ENCODE measurements around the gene LAMC1.
"Not testable (repeated sequence)": the region's sequence is repeated elsewhere in the genome, so short reads cannot be mapped to it uniquely, and the experiment has no call there.

The LAMC1 gene

DNA sequence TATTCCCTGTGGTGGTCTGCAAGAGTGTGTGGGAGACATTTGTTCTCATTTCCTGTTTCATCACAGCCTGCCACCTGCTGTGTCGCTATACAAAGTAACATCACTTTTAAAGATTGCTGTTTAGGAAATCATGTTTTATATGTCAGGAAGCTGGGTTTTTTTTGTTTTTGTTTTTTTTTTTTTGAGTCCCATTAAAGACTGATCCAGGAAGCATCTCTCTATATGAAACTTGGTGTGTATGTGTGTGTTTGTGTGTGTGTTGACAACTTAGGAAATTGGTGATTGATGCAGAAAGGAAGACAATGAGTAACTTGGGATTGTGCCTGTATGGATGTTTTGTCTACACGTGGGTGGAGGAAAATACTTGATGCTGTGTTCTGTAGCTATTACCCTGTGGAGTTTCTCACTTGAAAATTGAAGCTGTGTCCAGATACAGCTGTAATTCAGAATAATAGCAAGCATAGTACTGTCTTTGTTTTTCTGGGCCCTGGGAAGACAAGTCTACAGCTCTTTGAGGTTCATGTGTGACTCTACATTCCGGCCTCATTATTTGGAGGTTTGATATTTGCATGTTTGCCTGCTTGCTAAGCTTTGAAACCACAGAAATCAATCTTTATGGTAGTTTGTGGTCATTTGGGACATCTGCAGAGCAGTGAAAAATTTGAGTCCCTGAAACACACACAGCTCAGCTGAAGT lies 47.9 kb downstream of the LAMC1 start:
- Mint-ChIP-seq H3K27me3 (peaks cover 10% of the 10 kb centered on the region), H3K27ac (no peak overlapping the region), H3K9me3 (peaks cover 1% of the 10 kb centered on the region), H3K4me1 (ENCODE audit: low read depth) (peaks cover 5% of the 10 kb centered on the region), H3K4me3 (no peak overlapping the region), H3K36me3 (ENCODE audit: low read depth) (no peaks in the 10 kb centered on the region)
- no peak for DNase-seq

- not testable (repeated sequence) for H3K4me1 Mint-ChIP-seq (ENCODE audit: low read depth); H3K36me3 Mint-ChIP-seq (ENCODE audit: low read depth); DNase-seq; H3K4me3 Mint-ChIP-seq; H3K9me3 Mint-ChIP-seq; H3K27ac Mint-ChIP-seq
- peaks cover 10% of the 10 kb centered on the region for H3K27me3 Mint-ChIP-seq
Measured at GRCh38 chr1:183072595-183072994, 49.4 kb downstream of the LAMC1 start.

GRCh38 chr1:183073320-183073719 lies 50.1 kb downstream of the LAMC1 start:
- H3K4me1 Mint-ChIP-seq (ENCODE audit: low read depth) = peaks cover 5% of the 10 kb centered on the region
- H3K27ac Mint-ChIP-seq = no peak overlapping the region
- H3K9me3 Mint-ChIP-seq = no peaks in the 10 kb centered on the region
- DNase-seq = no peak
- peaks cover 10% of the 10 kb centered on the region for H3K27me3 Mint-ChIP-seq
- no peaks in the 10 kb centered on the region for H3K36me3 Mint-ChIP-seq (ENCODE audit: low read depth)
- no peak overlapping the region for H3K4me3 Mint-ChIP-seq

DNA sequence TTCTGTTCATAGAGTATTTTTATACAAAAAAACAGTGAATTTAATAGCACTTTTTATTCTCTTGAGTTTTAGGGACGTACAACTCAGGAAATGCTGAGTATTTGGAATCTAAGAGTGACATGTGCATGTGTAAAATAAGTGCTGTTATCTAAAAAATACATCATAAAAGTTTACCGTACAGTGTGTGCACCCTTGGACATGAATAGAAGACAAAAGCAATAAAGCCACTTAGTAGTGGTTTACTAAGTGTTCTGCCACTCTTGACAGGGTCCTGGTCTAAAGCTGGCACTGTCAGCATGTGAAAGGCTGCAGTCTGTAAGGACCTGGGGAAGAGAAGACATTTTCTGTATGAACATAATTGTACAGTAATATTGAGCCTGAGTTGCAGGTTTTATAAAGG lies 51.0 kb downstream of the LAMC1 start:
- Mint-ChIP-seq H3K4me3 (no peak overlapping the region), H3K27ac (no peak overlapping the region), H3K27me3 (peaks cover 10% of the 10 kb centered on the region), H3K36me3 (ENCODE audit: low read depth) (no peaks in the 10 kb centered on the region), H3K4me1 (ENCODE audit: low read depth) (peaks cover 5% of the 10 kb centered on the region), H3K9me3 (no peaks in the 10 kb centered on the region)
- DNase-seq = no peak

- H3K9me3 Mint-ChIP-seq = no peaks in the 10 kb centered on the region
- H3K27me3 Mint-ChIP-seq = peaks cover 10% of the 10 kb centered on the region
- H3K27ac Mint-ChIP-seq = no peak overlapping the region
- H3K4me1 Mint-ChIP-seq (ENCODE audit: low read depth) = peaks cover 3% of the 10 kb centered on the region
- no peaks in the 10 kb centered on the region for H3K36me3 Mint-ChIP-seq (ENCODE audit: low read depth)
- no peak for DNase-seq
- no peak overlapping the region for H3K4me3 Mint-ChIP-seq
Measured at GRCh38 chr1:183075861-183076260, 52.6 kb downstream of the LAMC1 start.

- no peaks in the 10 kb centered on the region for H3K9me3 Mint-ChIP-seq
- H3K27ac Mint-ChIP-seq = no peak overlapping the region
- peaks cover 11% of the 10 kb centered on the region for H3K27me3 Mint-ChIP-seq
- DNase-seq = no peak
- H3K4me3 Mint-ChIP-seq = no peak overlapping the region
- H3K36me3 Mint-ChIP-seq (ENCODE audit: low read depth) = no peaks in the 10 kb centered on the region
- no peaks in the 10 kb centered on the region for H3K4me1 Mint-ChIP-seq (ENCODE audit: low read depth)
Measured at GRCh38 chr1:183077097-183077496, 53.9 kb downstream of the LAMC1 start.

DNA sequence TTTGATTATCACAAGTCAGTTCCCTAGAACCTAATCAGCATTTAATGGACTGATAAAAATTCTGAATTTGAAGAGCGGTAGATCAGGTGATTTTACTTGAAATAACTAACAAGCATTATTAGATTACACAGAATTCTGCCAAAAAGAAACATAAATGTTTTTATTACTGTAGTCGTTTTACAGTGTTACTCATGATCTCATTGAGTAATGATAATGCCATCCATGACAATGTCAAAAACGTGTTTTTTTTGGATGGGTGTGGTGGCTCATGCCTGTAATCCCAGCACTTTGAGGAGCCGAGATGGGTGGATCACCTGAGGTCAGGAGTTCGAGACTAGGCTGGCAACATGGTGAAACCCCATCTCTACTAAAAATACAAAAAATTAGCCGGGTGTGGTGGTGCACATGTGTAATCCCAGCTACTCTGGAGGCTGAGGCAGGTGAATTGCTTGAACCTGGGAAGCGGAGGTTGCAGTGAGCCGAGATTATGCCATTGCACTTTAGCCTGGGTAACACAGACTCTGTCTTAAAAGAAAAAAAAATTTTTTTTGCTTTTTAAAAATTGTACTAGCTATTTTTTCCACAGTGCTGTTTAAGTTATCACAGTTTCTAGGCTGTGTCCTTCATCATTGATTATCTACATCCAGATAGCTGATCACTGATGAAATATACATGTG lies 56.6 kb downstream of the LAMC1 start:
- Mint-ChIP-seq H3K9me3 (no peaks in the 10 kb centered on the region), H3K4me3 (no peak overlapping the region), H3K27me3 (peaks cover 10% of the 10 kb centered on the region), H3K36me3 (ENCODE audit: low read depth) (no peaks in the 10 kb centered on the region), H3K27ac (no peak overlapping the region), H3K4me1 (ENCODE audit: low read depth) (no peaks in the 10 kb centered on the region)
- DNase-seq = no peak

GRCh38 chr1:183080406-183080805 lies 57.2 kb downstream of the LAMC1 start:
- DNase-seq = no peak
- no peaks in the 10 kb centered on the region for H3K4me1 Mint-ChIP-seq (ENCODE audit: low read depth)
- H3K36me3 Mint-ChIP-seq (ENCODE audit: low read depth) = no peaks in the 10 kb centered on the region
- no peak overlapping the region for H3K4me3 Mint-ChIP-seq
- H3K27me3 Mint-ChIP-seq = peaks cover 10% of the 10 kb centered on the region
- no peak overlapping the region for H3K27ac Mint-ChIP-seq
- H3K9me3 Mint-ChIP-seq = no peaks in the 10 kb centered on the region

DNA sequence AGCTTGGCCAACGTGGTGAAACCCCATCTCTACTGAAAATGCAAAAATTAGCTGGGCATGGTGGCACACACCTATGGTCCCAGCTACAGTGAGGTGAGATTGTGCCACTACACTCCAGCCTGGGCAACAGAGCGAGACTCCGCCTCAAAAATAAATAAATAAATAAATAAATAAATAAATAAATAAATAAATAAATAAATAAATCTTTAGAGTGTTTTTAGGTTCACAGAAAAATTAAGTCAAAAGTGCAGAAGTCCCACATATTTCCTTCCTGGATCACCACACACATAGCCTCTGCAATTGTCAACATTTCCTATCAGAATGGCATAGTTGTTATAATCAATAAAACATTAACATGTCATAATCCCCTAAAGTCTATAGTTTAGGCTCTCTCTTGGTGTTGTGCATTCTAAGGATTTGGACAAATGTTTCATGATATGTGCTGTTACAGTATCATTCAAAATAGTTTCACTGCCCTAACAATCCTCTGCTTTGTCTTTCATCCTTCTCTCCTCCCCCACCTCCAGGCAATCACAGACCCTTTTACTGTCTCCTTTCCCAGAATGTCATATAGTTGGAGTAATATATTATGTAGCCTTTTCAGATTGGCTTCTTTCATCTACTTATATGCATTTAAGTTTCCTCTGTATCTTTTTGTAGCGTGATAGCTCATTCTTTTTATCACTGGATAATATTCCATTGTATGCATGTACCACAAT lies 58.3 kb downstream of the LAMC1 start:
- no peaks in the 10 kb centered on the region for H3K4me1 Mint-ChIP-seq (ENCODE audit: low read depth)
- peaks cover 10% of the 10 kb centered on the region for H3K27me3 Mint-ChIP-seq
- DNase-seq = no peak

DNA sequence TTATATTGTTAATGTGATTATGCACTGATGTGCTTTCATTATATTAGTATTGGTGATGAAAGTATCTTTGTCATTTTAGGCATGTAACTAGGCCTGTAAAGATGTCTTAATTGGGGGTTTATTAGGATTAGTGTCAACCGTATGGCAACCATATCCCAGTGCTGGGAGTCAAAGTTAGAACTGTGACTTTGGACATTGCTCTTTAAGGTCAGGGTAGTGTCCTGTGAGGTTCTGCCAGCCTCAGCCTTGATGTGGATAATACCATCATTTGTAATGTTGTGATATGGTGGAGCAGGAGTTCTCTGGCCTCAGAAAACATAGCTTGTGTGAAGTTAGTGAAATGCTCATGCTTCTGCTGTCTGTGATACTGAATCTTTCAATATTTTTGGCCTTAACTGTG lies 59.4 kb downstream of the LAMC1 start:
- no peak for DNase-seq
- H3K36me3 Mint-ChIP-seq (ENCODE audit: low read depth) = no peaks in the 10 kb centered on the region
- H3K27ac Mint-ChIP-seq = no peak overlapping the region
- peaks cover 10% of the 10 kb centered on the region for H3K27me3 Mint-ChIP-seq
- H3K4me1 Mint-ChIP-seq (ENCODE audit: low read depth) = no peaks in the 10 kb centered on the region
- no peak overlapping the region for H3K4me3 Mint-ChIP-seq
- no peaks in the 10 kb centered on the region for H3K9me3 Mint-ChIP-seq

More for the DNA sequence above, 58.3 kb downstream of the LAMC1 start:
- H3K4me3 Mint-ChIP-seq = no peak overlapping the region
- no peaks in the 10 kb centered on the region for H3K36me3 Mint-ChIP-seq (ENCODE audit: low read depth)
- no peak overlapping the region for H3K27ac Mint-ChIP-seq
- no peaks in the 10 kb centered on the region for H3K9me3 Mint-ChIP-seq

GRCh38 chr1:183087001-183087400 lies 63.8 kb downstream of the LAMC1 start:
- no peak for DNase-seq
- Mint-ChIP-seq H3K9me3 (no peaks in the 10 kb centered on the region), H3K27me3 (peaks cover 6% of the 10 kb centered on the region), H3K4me3 (no peak overlapping the region), H3K27ac (no peak overlapping the region), H3K36me3 (ENCODE audit: low read depth) (no peaks in the 10 kb centered on the region), H3K4me1 (ENCODE audit: low read depth) (no peaks in the 10 kb centered on the region)

DNA sequence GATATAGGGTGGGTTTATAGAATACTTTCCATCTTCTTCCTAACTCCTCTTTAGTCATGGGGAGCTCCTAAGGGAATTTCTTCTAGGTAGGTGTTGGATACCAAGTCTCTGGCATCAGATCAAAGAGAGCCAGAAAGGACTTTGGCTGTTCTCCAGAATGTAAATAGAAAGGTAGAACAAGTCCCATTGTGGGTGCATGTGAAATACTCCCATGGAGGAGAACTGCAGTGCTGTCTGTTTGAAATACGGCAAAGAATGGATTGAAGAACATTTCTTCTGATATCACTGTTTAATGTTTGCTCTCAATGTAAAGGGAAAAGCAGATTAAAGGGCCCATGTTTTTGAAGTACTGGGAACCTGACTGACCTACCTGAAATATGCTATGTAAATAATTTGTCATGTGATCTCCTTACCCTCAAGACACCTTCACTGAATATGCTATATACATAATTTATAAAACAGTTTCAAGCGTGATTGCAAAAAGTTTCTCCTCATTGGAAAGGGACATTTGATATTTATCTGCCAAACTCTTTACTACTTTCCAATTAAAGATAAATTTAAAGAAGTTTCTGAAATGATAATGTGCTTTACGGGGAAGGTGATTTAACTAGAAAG lies 65.9 kb downstream of the LAMC1 start:
- no peaks in the 10 kb centered on the region for H3K9me3 Mint-ChIP-seq

GRCh38 chr1:183090391-183091006 lies 67.3 kb downstream of the LAMC1 start:
- Mint-ChIP-seq H3K27me3 (peaks cover 11% of the 10 kb centered on the region), H3K4me3 (no peak overlapping the region)

More for the DNA sequence above, 65.9 kb downstream of the LAMC1 start:
- Mint-ChIP-seq H3K36me3 (ENCODE audit: low read depth) (no peaks in the 10 kb centered on the region), H3K27ac (no peak overlapping the region), H3K4me1 (ENCODE audit: low read depth) (no peaks in the 10 kb centered on the region), H3K27me3 (peaks cover 9% of the 10 kb centered on the region), H3K4me3 (no peak overlapping the region)
- DNase-seq = no peak

GRCh38 chr1:183091181-183091580 lies 68.0 kb downstream of the LAMC1 start:
- H3K9me3 Mint-ChIP-seq = no peaks in the 10 kb centered on the region
- H3K27ac Mint-ChIP-seq = no peak overlapping the region
- H3K4me1 Mint-ChIP-seq (ENCODE audit: low read depth) = no peaks in the 10 kb centered on the region
- peaks cover 11% of the 10 kb centered on the region for H3K27me3 Mint-ChIP-seq
- no peak overlapping the region for H3K4me3 Mint-ChIP-seq
- no peaks in the 10 kb centered on the region for H3K36me3 Mint-ChIP-seq (ENCODE audit: low read depth)
- DNase-seq = no peak

More at GRCh38 chr1:183090391-183091006, 67.3 kb downstream of the LAMC1 start:
- no peak for DNase-seq
- Mint-ChIP-seq H3K27ac (no peak overlapping the region), H3K4me1 (ENCODE audit: low read depth) (no peaks in the 10 kb centered on the region), H3K9me3 (no peaks in the 10 kb centered on the region), H3K36me3 (ENCODE audit: low read depth) (no peaks in the 10 kb centered on the region)

Measured in activated T-cell treated with anti-CD3 and anti-CD28 coated beads, Interleukin-2, amount 50 U/mL, for 24 hours (primary cell).